Measurements from ENCODE around the gene ZNF683. TPM values are rescaled to one million over a fixed set of nuclear protein-coding genes. Genes with fewer than 3 reads are reported as not detected.
"Not testable (repeated sequence)": the region's sequence is repeated elsewhere in the genome, so short reads cannot be mapped to it uniquely, and the experiment has no call there.

ZNF683 gene
- total RNA-seq, 1 donor from 2014 or later, result 0.31 TPM

DNA sequence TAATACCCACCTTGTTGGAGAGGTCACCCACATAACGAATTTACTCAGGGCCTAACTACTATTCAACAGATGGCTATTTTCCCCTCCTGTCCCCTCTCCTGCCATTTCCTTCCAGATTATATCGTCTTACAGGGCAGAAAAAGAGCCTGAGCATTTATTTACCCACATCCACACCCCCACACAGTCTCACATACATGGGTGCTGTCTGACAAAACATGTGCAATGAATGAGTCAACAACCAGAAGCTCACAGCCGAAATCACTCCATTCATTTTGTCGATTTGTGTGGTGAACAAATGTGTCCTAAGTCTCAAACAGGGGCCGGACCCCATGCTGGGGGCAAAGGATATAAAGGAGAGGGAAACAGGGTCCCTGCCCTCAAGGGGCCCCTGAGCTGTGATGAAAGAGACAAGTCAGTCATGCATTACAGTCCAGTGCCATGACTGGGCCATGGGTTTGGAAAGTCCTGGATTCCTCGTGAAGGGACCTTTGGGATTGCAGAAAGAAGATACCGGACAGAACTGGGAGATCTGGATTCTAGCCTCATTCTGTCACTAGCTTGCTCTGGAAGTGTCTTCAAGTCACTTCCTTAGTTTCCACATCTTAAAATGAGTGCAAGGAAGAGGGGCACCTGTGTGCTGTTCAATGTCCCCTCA lies 16.4 kb upstream of the ZNF683 start:
- DNase-seq (ENCODE audit: low spot score) (no peak), ATAC-seq (no peak)
- intact Hi-C loops (cut with DNase I), result no loop called here

DNA sequence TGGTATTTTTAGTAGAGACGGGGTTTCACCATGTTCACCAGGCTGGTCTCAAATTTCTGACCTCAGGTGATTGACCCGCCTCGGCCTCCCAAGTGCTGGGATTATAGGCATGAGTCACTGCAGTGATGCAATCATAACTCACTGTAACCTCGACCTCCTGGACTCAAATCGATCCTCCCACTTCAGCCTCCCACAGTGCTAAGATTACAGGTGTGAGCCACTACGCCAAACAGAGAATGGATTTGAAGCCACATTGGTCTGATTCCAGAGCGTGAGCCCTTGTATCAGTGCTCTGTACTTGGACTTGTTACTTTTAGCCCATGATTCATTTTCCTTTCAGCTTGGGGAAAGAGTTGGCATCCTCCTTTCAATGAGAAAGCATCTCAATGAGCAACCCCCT lies 14.9 kb upstream of the ZNF683 start:
- DNase-seq (ENCODE audit: low spot score) (no peak), ATAC-seq (no peak)
- intact Hi-C loops (cut with DNase I), result no loop called here

- intact Hi-C loops (cut with DNase I); ATAC-seq: not testable (repeated sequence)
Measured at GRCh38 chr1:26385063-26385462, 12.5 kb upstream of the ZNF683 start.

DNA sequence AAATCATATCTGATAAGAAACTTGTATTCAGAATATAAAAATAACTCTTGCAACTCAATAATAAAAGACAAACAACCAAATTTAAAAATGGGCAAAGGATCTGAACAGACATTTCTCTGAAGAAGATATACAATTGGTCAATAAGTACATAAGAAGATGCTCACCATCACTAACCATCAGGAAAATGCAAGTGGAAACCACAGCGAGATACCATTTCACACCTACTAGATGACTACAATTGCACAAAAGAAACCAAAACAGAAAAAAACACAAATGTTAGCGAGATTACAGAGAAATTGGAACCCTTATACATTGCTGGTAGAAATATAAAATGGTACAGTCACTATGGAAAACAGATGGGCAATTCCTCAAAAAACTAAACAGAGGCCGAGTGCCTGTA lies 11.5 kb upstream of the ZNF683 start:
- intact Hi-C loops (cut with DNase I), result no loop called here
- DNase-seq (ENCODE audit: low spot score) (no peak), ATAC-seq (no peak)

More at GRCh38 chr1:26385063-26385462, 12.5 kb upstream of the ZNF683 start:
- DNase-seq (ENCODE audit: low spot score), result not testable (repeated sequence)

GRCh38 chr1:26378879-26379251 lies 6.3 kb upstream of the ZNF683 start:
- intact Hi-C loops (cut with DNase I), result no loop called here
- no peak for ATAC-seq

DNA sequence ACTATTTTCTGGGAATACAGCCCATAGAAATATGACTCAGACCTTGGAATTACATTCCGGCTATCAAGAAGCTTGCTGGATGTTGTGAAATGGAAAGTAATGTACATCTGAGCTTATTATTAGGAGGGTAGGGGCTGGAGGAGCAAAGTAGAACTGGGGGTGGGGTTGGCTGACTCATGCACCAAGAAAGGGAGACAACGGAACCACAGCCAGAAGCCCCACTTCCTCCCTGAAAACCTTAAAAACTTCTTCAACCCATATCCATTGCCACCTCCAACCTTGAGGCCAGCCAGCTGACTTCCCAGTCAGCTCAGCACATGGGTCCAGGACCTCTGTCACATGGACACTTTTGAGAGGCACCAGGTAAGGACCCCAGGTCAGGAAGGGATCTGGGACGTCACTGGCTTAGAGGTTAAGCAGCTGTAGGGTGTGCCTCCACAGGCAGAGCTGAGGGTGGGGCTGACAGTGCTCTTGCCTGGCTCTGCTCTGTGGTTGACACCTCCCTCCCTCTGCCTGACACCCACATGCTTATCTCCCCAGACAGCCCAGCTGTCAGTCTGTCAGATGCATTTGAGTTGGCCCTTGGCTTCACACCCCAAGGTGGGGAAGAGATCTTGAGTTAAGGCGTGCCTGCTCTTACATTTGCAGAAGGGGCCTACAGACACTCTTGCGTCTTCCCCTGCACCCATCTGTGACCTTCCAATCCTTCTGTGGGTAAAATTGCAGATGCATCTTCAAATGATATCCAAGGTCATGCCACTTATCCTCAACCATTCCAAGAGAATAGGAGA lies 5.7 kb upstream of the ZNF683 start:
- DNase-seq (ENCODE audit: low spot score), result no peak
- ATAC-seq, result peak; percentile 36
- intact Hi-C loops (cut with DNase I), result no loop called here

More at GRCh38 chr1:26378879-26379251, 6.3 kb upstream of the ZNF683 start:
- no peak for DNase-seq (ENCODE audit: low spot score)

- DNase-seq (ENCODE audit: low spot score), result no peak
- ATAC-seq, result no peak
- intact Hi-C loops (cut with DNase I), result no loop called here
Measured at GRCh38 chr1:26376050-26376449, 3.5 kb upstream of the ZNF683 start.

DNA sequence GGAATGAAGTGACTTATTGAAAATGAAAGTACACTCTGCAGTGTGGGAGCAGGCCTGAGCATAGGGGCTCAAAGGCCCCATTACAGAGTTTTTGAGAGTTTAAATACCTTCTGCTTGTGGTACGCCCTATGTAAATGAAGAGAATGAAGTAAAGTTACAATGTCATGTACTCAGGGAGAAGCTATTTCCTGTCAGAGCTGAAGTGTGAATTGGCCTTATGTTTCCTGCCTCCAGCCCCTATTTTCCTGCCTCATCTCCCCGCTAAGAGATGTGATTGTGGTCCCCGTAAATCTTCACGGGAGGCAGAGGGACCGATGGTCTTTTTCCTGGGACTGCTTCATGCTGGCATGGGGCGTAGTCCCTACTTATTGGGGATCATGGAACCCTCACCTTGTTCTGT lies 2.5 kb upstream of the ZNF683 start:
- intact Hi-C loops (cut with DNase I), result no loop called here
- ATAC-seq, result no peak

GRCh38 chr1:26374361-26374760 lies 1.8 kb upstream of the ZNF683 start:
- DNase-seq (ENCODE audit: low spot score); intact Hi-C loops (cut with DNase I); ATAC-seq: not testable (repeated sequence)

More for the DNA sequence above, 2.5 kb upstream of the ZNF683 start:
- DNase-seq (ENCODE audit: low spot score), result no peak

DNA sequence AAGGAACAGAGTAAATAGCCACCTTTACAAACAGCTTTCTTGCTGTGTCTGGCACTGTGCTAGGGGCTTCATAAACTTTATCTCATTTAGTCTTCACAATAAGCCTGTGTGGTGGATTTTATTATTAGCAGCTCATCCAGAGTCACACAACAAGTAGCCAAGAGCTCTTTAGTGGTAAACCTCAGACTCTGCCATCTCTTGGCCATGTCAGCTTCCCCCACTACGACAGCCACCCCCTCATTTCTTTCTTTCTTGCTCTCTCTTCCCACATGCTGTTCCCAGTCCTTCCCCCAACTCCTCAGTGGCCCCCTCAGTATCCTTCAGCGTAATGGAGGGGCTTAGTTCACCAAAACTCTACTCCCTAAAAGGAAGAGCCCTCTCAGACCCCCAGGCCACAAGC lies 1.2 kb upstream of the ZNF683 start:
- ATAC-seq (no peak), DNase-seq (ENCODE audit: low spot score) (no peak)
- intact Hi-C loops (cut with DNase I), result no loop called here

DNA sequence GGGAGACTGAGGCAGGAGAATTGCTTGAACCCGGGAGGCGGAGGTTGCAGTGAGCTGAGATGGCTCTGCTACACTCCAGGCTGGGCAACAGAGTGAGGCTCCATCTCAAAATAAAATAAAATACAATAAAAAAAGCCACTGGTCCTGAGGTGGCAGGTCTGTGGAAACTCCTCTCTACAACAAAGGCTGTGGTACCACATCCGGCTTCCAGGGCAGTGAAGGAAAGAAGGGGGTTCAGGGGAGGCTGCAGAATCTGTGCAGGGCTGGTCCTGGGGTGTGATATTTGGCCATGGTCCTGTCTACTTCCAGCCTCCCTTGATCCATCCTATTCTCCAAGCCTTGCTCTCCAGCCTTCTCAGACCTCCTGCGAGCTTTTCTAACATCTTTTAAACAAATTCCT lies 731 bp upstream of the ZNF683 start:
- intact Hi-C loops (cut with DNase I), result no loop called here
- DNase-seq (ENCODE audit: low spot score) (no peak), ATAC-seq (no peak)

DNA sequence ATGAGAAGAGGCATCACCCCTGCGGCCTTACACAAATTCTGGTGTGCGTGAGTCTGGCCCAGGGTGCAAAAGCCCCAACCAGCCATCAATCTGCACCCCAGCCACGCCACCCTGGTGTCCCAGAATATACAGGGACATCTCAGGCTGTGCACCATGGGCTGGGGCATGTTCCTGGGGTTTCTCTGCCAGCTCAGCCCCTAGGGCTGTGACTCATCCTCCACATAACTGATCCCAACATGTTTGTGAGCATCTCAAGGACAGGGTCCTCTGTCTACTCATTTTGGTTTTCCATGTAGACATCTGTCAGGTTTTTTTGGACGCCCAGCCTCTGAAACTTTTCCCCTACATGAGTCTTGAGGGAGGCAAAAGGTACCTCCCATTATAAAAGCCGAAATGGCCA lies 511 bp downstream of the ZNF683 start:
- ATAC-seq, result no peak
- intact Hi-C loops (cut with DNase I), result no loop called here
- no peak for DNase-seq (ENCODE audit: low spot score)

DNA sequence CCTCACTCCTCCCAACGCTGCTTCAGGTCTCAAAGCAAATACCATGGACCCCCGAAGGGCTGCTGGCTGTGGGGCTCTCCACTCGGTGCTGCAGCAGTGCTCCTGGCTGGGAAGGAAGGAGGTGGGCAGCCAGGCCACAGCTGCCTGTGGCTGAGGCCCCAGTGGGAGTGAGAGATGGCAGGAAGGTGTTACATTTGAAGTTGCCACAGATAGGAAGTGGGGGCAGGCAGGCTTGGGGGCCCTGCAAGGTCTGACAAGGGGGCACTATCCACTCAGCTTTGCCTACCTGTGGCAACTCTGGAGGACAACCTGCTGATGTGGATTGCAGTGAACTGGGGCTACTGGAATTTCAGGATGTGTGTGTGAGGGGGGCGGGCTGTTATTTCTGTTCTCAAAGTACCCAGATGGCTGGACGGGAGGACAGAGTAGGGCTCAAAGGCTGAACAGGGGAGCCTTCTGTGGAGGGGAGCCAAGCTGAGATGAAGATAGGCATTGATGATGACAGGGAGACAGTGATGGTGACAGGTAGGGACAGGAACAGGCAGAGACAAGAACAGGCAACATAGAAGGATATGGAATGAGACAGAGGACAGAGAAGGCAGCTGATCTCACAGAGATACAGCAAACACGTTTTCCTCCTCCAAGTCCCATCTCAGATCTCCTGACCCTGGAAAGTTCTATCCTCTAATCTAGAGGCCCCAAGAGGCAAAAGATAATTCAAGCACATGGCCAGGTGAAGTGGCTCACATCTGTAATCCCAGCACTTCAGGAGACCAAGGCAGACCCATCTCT lies 1.8 kb downstream of the ZNF683 start:
- ATAC-seq (no peak), DNase-seq (ENCODE audit: low spot score) (no peak)
- intact Hi-C loops (cut with DNase I), result no loop called here

- intact Hi-C loops (cut with DNase I), result no loop called here
- ATAC-seq (no peak), DNase-seq (ENCODE audit: low spot score) (no peak)
Measured at GRCh38 chr1:26368486-26368885, 4.1 kb downstream of the ZNF683 start.

- intact Hi-C loops (cut with DNase I), result no loop called here
- DNase-seq (ENCODE audit: low spot score) (no peak), ATAC-seq (no peak)
Measured at GRCh38 chr1:26368006-26368405, 4.5 kb downstream of the ZNF683 start.

GRCh38 chr1:26367441-26367840 lies 5.1 kb downstream of the ZNF683 start:
- intact Hi-C loops (cut with DNase I), result no loop called here
- DNase-seq (ENCODE audit: low spot score) (no peak), ATAC-seq (no peak)

GRCh38 chr1:26364956-26365355 lies 7.6 kb downstream of the ZNF683 start:
- intact Hi-C loops (cut with DNase I), result no loop called here
- DNase-seq (ENCODE audit: low spot score), result no peak
- ATAC-seq, result no peak

DNA sequence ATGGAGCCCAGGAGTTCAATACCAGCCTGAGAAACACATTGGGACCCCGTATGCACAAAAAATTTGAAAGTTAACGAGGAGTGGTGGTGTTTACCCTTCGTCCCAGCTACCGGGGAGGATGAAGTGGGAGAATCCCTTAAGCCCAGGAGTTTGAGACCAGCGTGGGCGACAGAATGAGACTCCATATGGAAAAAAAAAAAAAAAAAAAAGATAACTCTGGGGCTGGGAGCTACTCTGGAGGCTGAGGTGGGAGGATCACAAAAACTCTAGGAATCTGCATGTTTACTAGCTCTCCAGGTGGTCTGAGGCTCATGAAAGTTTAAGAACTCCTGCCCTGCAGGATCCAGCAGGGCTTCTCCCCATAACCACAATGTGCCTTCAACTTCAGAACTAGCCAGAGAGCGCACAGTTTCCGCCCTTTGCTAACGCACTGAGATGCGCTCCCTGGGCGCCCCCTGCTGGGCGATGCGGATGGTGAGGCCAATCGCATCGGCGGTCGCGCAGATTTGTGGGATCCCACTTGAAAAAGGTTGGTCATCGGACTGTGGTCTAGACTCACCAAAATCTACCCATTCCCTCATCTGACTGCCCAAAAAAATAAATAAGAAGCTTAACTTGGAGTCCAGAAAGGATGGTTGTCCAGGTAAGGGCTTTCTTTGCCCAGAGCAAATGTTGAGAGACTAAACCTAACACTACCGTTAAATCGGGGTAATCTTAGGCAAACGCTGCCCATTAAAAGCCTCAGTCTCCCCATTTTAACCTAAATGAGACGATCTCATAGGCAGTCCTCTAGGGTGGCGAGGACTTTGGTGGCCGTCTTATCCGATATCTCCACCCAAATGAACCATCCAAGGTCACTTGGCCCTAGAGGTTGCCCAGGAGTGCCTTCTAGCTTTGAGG lies 8.8 kb downstream of the ZNF683 start:
- ATAC-seq (peak; percentile 73), DNase-seq (ENCODE audit: low spot score) (peak; percentile 88)
- intact Hi-C loops (cut with DNase I), result no loop called here

- DNase-seq (ENCODE audit: low spot score) (no peak), ATAC-seq (no peak)
- intact Hi-C loops (cut with DNase I), result no loop called here
Measured at GRCh38 chr1:26362331-26362730, 10.2 kb downstream of the ZNF683 start.
